Measurements from ENCODE around the gene PSMA1.

DNA sequence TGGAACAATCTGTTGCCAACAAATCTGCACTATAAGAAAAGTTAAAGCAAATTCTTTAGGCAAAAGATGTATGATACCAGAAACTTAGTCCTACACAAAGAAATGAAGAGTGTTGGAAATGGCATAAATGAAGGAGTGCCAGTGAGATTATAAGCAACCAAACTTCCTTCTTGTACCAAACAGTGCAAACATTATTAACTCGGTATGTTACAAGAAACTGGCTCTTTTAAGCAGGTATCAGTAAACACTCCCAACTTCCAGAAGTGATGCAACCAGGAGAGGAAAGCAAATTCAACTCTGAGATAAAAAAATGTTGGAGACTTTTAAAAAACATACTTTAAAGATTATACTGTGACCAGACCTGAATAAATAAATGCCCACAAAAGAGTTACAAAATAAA, 49.1 kb downstream of the PSMA1 start:
- TF ChIP-seq, protein P1, sequence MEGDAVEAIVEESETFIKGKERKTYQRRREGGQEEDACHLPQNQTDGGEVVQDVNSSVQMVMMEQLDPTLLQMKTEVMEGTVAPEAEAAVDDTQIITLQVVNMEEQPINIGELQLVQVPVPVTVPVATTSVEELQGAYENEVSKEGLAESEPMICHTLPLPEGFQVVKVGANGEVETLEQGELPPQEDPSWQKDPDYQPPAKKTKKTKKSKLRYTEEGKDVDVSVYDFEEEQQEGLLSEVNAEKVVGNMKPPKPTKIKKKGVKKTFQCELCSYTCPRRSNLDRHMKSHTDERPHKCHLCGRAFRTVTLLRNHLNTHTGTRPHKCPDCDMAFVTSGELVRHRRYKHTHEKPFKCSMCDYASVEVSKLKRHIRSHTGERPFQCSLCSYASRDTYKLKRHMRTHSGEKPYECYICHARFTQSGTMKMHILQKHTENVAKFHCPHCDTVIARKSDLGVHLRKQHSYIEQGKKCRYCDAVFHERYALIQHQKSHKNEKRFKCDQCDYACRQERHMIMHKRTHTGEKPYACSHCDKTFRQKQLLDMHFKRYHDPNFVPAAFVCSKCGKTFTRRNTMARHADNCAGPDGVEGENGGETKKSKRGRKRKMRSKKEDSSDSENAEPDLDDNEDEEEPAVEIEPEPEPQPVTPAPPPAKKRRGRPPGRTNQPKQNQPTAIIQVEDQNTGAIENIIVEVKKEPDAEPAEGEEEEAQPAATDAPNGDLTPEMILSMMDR (conservative IDR thresholded peaks at IDR 0.05; ENCODE audit: low read length) = no peak
- TF ChIP-seq EZH2phosphoT487 (IDR thresholded peaks at IDR 0.05; ENCODE audit: borderline replicate concordance, low read depth, low read length) = no peak

Data from OCI-LY7 (cell line).